HG03442 (cell line): ENCODE measurements around the gene ART3.
"Not testable (repeated sequence)": the region's sequence is repeated elsewhere in the genome, so short reads cannot be mapped to it uniquely, and the experiment has no call there.

ENCODE experiments used
- ATAC-seq: cut with Tn5 transposase; IDR thresholded peaks from one replicate; pipeline ENCODE4 v1.9.1; 2021; ENCODE audit warnings: mild to moderate bottlenecking, moderate library complexity; ENCODE audit not compliant: unreplicated experiment

Gene ART3, protein sequence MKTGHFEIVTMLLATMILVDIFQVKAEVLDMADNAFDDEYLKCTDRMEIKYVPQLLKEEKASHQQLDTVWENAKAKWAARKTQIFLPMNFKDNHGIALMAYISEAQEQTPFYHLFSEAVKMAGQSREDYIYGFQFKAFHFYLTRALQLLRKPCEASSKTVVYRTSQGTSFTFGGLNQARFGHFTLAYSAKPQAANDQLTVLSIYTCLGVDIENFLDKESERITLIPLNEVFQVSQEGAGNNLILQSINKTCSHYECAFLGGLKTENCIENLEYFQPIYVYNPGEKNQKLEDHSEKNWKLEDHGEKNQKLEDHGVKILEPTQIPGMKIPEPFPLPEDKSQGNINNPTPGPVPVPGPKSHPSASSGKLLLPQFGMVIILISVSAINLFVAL

DNA sequence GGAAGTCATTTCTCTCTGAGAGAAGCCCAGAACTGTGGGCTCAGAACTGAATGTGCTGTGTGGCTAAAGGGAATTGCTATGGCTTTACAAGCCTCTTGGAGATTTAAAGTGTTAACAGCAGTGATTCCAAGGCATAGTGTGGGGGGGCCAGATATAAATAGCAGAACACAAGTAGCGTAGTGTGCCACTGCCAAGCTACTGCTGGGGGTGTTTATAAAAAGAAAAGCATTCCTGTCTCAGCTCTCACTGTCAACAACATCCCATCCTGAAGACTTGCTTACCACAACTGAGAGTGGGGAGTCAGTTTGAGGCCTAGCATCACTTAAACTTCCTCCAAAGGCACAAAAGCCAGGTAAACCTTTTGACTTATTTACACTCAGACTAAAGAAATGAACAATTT lies at the start of gene ART3:
TSS of gene ART3 (plus strand) at position 242 of the 400 bp plus-strand sequence. CDS start 1,181 bp downstream, outside the sequence.
- ATAC-seq: no peak

DNA sequence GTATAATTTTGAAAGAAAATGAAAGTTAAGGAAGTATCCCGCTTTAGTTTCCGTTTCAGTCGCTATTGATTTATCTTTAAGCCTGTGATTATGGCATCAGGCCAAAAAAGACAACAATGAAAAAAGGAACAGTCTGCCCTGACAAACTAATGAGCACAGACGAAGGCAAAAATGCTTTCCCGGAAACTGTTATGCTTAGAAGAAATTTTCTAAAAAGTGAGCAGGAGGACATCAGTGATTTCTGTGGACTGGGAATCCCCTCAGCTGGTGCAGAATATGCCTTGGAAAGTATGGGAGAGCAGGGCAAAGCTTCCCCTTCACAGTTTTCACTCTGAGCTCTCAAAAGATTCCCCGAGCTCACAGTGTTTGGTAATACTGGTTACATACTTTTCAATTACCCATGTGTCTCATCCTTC lies 46.2 kb upstream of the ART3 start:
- ATAC-seq: no peak

DNA sequence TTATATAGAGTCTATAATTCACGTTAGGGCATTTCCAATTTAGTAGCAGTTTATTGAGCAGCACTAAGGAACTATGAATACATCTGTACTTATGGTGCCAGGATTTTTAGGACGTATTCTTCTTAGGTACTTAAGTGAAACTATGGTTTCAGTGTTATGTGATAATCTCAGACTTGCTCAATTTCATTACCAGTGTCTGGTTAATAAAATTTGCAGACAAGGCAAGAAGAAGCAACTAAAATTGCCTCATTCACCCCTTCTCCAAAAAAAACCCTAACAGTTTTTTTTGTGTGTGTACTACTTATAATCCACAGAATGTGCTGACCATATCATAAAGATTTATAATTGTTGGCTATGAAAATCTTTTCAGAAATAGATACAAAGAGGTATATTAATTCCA lies 45.2 kb upstream of the ART3 start:
- no peak for ATAC-seq

DNA sequence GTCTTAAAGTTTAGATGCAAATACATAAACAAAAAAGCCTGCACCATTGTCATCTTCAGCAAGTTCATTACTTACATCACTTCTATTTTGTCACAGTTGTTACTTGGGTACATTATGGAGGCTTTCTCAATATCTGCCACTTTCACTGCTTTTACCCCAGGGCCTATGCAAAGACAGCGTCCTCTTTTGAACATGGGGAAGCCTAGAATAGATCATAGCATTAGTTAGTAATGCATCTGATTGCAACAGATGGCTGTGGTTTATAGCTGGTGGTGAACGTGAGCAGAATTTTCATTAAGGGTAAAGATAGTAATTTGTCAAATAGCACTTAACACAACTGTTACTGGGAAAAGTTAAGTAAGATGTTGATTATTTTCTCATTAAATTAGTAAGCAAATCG lies 39.4 kb upstream of the ART3 start:
- no peak for ATAC-seq

DNA sequence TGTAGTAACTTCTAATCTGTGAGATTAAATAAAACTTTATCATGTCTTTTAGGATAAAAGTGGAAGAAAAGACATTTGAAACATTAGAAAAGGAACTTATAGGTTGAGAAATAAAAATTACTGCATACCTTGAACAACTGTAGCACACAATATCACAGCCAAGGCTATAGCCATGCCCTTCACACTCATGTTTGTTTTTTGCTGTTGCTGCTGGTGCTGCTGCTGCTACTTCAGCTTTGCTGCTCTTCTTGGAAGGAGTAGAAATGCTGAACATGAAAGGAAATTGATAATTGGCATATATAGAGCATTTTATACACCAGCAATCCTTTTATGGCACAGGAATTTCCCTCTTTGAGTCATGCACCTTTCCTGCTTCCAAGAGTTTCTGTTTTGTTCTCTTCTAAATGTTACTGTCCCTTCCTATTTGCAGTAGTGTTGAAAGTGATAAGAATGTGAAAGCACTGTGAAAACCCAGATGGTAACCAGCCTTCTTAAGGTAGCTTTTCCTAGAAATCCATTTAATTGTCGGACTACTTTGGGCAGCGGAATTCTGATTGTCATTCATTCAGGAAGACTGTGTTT lies 38.6 kb upstream of the ART3 start, which contains the start of gene CXCL11:
TSS of gene CXCL11 (minus strand) at position 272 of the 582 bp plus-strand sequence. CDS start at position 189, 83 bp downstream.
- no peak for ATAC-seq

DNA sequence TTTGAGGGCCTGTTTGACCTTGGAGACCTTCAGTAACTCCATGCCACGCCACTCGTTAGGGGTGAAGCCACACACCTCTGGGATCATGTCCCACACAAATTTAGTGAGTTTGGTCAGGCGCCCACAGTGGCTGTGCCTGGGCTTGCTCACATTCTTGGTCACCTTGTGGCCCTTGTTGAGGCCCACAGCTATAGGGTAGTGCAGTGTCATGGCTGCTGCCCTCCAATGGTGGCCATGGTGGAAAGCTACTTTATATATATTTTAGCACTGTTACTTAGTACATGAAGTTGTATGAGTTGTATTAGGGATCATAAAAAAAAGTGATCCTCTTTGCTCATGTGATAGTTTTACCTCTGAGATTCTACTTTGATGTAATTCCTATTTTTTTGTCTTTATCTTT lies 37.7 kb upstream of the ART3 start:
- no peak for ATAC-seq

DNA sequence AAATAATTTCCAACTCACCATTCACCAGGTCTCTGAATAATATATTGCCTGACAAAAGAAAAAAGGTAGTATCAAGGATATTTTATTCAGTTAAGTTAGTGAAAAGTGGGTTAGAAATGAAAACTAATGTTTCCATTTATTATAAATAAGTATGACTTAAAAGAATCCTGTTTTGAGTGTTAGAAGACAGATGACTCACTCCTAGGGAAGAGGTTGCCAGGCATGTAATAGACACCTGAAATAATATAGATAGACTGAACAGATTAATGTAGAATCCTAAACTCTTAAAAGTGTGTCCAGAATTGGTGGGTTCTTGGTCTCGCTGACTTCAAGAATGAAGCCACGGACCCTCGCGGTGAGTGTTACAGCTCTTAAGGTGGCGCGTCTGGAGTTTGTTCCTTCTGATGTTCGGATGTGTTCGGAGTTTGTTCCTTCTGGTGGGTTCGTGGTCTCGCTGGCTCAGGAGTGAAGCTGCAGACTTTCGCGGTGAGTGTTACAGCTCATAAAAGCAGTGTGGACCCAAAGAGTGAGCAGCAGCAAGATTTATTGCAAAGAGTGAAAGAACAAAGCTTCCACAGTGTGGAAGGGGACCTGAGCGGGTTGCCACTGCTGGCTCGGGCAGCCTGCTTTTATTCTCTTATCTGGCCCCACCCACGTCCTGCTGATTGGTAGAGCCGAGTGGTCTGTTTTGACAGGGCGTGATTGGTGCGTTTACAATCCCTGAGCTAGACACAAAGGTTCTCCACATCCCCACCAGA lies 32.1 kb upstream of the ART3 start:
- ATAC-seq: not testable (repeated sequence)

DNA sequence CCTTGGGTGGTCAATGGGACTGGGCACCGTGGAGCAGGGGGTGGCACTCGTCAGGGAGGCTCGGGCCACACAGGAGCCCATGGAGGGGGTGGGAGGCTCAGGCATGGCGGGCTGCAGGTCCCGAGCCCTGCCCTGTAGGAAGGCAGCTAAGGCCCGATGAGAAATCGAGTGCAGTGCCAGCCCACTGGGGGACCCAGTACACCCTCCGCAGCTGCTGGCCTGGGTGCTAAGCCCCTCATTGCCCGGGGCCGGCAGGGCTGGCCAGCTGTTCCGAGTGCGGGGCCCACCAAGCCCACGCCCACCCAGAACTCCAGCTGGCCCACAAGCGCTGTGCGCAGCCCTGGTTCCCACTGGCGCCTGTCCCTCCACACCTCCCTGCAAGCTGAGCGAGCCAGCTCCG lies 31.2 kb upstream of the ART3 start:
- ATAC-seq: not testable (repeated sequence)

DNA sequence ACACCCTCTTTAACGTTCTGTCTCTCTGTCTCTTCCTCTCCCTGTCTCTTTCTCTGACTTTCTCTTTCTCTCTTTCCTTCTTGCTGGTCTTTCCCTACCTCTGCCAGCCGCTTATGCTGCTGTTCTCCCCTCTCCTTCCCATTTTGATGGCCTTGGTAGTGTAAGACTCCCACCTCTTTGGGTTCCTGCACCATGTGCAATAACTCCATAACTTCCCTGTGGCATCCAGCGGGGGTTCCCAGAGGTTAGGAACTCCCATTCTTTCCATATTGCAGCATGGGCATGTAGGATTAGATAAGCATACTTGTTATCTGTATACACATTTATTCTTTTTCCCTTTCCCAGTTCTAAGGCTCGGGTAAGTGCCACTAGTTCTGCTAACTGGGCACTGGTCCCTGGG lies 29.8 kb upstream of the ART3 start:
- ATAC-seq: not testable (repeated sequence)

DNA sequence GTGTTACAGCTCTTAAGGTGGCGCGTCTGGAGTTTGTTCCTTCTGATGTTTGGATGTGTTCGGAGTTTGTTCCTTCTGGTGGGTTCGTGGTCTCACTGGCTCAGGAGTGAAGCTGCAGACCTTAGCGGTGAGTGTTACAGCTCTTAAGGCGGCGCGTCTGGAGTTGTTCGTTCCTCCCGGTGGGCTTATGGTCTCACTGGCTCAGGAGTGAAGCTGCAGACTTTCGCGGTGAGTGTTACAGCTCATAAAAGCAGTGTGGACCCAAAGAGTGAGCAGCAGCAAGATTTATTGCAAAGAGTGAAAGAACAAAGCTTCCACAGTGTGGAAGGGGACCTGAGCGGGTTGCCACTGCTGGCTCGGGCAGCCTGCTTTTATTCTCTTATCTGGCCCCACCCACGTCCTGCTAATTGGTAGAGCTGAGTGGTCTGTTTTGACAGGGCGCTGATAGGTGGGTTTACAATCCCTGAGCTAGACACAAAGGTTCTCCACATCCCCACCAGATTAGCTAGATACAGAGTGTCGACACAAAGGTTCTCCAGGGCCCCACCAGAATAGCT lies 24.6 kb upstream of the ART3 start:
- not testable (repeated sequence) for ATAC-seq

DNA sequence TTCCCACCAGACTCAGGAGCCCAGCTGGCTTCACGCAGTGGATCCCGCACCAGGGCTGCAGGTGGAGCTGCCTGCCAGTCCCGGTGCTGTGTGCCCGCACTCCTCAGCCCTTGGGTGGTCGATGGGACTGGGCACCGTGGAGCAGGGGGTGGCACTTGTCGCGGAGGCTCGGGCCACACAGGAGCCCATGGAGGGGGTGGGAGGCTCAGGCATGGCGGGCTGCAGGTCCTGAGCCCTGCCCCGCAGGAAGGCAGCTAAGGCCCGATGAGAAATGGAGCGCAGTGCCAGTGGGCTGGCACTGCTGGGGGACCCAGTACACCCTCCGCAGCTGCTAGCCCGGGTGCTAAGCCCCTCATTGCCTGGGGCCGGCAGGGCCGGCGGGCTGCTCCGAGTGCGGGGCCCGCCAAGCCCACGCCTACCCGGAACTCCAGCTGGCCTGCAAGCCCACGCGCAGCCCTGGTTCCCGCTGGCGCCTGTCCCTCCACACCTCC lies 23.9 kb upstream of the ART3 start:
- ATAC-seq: not testable (repeated sequence)

DNA sequence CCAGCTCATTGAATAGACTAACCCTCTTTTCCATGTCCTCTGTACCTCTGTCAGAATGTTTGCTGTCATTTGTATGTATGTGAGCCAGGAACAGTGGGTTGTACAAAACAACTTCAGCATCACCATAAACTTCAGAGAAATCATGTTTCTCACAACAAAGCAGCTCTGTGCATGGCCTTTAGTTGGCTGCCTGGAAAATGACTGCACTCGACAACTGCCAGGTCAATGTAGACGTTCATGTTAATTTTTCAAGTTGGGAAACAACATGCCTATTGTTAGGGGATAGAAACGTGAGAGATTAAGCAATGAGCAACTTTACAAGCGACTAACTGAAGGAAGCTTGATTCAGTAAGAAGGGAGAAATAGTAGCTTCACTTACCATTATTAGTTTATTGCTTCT lies 20.8 kb upstream of the ART3 start:
- no peak for ATAC-seq

DNA sequence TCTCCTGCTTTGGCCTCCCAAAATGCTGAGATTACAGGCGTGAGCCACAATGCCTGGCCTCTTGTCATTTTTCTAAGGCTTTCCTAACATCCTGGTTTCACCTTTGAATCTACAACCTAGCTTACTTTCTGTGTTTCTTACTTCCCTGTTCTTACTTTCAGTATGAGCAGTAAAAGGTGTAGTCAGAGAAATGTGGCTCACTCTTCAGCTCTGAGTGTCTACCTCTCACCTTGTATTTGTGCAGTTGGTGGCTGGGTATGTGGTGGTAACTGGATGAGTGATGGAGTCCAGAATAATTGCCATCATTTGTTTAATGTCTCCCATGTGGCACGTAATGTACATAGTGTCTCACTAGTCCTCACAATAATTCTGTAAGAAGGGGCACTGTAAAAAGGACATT lies 19.5 kb upstream of the ART3 start:
- peak; percentile 97 for ATAC-seq

DNA sequence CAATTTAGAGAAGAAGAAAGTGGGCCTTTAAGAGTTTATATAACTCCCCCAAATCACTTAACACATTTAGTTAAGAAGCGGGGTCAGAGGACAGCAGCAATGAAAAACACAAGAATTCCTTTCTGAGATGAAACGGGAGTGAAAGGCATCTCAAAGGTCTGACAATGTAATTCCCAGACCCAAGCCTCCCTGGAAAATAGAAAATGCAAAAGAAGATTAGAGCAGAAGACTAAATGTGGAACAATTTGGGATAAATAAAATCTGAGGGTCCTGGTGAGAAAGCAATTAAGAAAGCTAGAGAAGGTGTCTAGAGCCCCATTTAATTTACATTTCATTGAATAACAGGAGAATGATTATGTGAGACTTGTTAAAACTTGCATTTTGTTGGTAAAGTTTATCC lies 19.1 kb upstream of the ART3 start:
- ATAC-seq: no peak

DNA sequence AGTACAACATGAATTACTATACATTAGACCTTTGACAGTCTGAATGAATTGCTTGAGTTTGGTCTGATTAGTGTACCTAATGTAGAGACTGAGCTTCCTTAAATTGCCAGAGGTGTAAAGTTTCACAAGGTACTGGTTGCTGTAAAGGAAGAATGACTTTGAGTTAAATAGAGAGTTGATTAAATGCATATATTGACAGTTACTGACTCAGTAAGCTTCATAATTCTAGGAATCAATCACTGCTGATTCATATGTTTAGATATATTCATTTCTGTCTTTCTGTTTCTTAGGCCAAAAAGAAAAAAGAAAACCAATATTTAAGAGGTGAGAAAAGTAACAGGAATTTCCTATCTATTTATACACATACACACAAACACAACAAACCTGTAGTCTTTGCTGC lies 16.2 kb upstream of the ART3 start:
- peak; percentile 56 for ATAC-seq

DNA sequence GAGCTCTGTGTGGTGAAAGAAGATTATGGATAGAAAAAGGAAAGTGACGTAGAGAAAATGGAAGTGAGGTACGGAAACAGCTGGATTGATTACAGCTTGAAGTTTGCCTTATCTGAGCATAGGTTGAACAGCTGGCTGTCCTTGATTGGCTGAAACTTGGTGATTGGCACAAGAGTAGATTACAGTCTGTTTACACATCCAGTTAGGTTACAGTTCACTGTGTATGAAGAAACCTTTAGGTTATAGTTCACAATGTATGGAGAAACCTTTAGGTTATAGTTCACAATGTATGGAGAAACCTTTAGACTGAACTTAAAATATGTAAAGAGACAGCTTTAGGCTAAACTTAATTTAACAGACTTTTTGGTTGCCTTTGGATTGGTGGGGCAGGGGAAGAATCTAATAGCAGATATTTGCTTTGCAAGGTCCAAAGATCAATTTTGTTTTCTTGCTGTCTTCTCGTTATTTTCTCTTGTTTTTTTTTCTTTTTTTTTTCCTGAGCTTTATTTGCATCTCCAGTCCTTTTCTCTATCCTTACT lies 15.6 kb upstream of the ART3 start:
- ATAC-seq: no peak

DNA sequence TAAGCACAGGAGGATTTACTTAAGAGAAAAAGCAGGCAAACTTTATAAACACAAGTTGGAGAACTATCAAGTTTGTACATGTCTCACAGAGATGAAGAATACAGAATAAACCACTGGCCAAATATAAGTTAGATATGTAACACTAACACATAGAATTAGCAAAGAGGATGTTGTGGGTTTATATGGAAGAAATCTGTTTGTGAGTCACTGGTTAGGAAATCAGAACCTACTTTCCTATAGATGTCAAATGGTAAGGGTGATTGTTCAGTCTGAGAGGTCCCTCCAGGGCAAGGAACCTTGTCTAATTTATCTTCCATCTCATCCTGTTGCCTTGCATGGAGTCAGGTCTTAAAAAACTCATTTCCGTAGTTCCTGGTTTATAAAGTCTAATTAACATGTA lies 14.8 kb upstream of the ART3 start:
- ATAC-seq: no peak

DNA sequence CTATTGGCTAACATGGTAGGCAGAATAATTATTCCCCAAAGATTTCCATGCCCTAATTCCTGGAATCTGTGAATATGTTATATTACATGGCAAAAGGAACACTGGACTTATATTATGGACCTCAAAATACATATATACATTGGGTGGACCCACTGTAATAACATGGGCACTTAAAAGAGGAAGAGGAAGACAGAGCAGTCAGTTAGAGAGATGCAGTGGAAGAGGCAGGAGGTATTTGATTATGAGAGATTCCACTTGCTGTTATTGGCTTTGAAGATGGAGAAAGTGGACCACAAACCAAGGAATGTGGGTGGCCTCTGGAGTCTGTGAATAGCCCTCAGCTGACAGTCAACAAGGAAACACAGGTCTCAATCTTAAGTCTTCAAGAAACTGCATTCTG lies 14.0 kb upstream of the ART3 start:
- ATAC-seq: no peak

DNA sequence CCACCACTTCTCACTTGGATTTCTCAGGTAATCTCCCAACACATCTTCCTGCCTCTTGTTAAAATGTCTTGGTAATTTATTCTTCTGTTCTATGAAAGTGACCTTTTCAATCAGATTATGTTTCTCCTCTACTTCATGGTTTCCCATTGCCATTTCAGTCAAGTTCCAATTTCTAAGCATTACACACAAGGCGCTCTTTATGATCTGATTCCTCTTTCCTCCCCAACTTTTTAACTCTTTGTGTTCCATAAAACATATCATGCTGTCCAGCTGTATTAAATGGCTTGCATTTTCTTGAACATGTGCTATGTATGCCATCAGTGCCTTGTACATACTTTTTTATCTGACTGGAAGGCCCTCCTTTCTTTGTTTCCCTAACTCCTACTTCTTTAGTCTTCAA lies 13.1 kb upstream of the ART3 start:
- ATAC-seq: no peak

DNA sequence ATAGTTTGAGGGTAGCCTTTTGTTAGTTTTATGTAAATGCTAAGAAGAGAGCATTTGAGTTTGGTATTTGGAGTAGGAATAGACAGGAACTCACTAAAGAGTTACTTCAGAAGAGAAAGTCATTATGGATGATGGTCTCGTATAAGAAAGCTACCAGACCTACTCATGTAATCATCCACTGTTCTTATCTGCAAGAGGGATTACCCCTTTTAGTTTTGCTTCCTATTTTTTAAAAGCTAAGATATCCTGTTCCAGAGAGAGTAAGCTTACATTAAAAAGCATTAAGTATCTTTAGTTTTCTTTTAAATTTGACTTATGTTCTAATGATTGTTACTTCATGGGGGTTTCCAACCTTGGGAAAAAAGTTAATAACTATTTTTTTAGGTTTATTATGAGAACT lies 12.5 kb upstream of the ART3 start:
- peak; percentile 60 for ATAC-seq

DNA sequence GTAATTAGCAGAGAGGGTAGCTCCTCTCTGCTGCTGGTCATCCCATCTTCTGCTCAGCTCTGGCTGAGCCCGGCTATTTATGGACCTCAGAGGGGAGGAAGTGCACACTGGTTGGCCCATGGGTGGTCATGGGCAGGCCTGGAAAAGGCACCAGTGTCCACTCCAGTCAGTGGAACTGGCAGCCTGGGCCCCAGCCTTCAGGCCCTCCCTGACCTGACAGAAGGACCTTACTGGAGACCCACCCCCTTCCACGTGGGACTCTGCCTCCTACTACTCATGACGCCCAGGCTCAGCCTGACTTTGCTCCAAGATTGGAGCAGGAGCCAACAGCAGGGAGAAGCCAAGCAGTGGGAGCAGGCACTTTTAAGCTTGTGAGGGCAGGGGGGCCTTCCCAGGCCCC lies 8.0 kb upstream of the ART3 start:
- no peak for ATAC-seq
